SK-N-SH (cell line): ENCODE results near the gene PTK7. TPM values are rescaled to one million over a fixed set of nuclear protein-coding genes. Genes with fewer than 3 reads are reported as not detected.

Source experiments
- CTCF ChIA-PET: fragments of 300-600, 350-600 bp; formaldehyde crosslinking; extraction: SDS; loops from one replicate; lab custom pipeline; 2021; lab: Yijun Ruan, JAX
- POLR2A ChIA-PET: fragments of 350-600 bp; sonication (Branson Sonifier 250); formaldehyde crosslinking; extraction: SDS; loops from one replicate; lab custom pipeline; 2020; ENCODE audit warnings: antibody characterized with exemption, inconsistent platforms; lab: Yijun Ruan, JAX
- DNase-seq: peaks from one replicate; pipeline ENCODE4 v3.0.0; 2012
- H2AFZ ChIP-seq: fragments of 200-600 bp; sonication (generic); 2 replicates; pipeline ENCODE4 v1.8.1; 2016; ENCODE audit warnings: antibody characterized with exemption, mild to moderate bottlenecking, low read depth
- H3F3A ChIP-seq: fragments of 200-600 bp; sonication (generic); replicated peaks from 2 replicates; pipeline ENCODE3; 2016; ENCODE audit warnings: antibody characterized with exemption, mild to moderate bottlenecking; ENCODE audit not compliant: insufficient read depth
- H3K27ac ChIP-seq, 2 experiments: fragments of 200-500 bp in 1 of 2; fragments of 200-600 bp in 1 of 2; sonication (Bioruptor generic) in 1 of 2; sonication (generic), shearing (Covaris generic) in 1 of 2; 2 replicates each; pipeline versions ENCODE4 v1.5.1 to v1.6.1; 2014 to 2016; ENCODE audit warnings: low read depth in 2 of 2, inconsistent platforms in 1 of 2, low read length in 1 of 2, mild to moderate bottlenecking in 1 of 2, mixed read lengths in 1 of 2
- H3K27me3 ChIP-seq: fragments of 200-600 bp; sonication (generic), shearing (Covaris generic); 2 replicates; pipeline ENCODE4 v1.6.1; 2016; ENCODE audit warnings: mixed run types; ENCODE audit not compliant: insufficient read depth
- H3K36me3 ChIP-seq, 2 experiments: fragments of 200-500 bp in 1 of 2; fragments of 200-600 bp in 1 of 2; sonication (Bioruptor generic) in 1 of 2; sonication (generic) in 1 of 2; replicated peaks in 1 of 2; 2 replicates each; pipeline versions ENCODE3 to v1.5.1; 2014 to 2016; ENCODE audit warnings: low read length in 1 of 2, mild to moderate bottlenecking in 1 of 2; ENCODE audit not compliant: insufficient read depth in 2 of 2, control insufficient read depth in 1 of 2
- H3K4me1 ChIP-seq, 2 experiments: fragments of 200-500 bp in 1 of 2; fragments of 200-600 bp in 1 of 2; sonication (Bioruptor generic) in 1 of 2; sonication (generic), shearing (Covaris generic) in 1 of 2; 2 replicates each; pipeline versions ENCODE4 v1.5.1 to v1.6.1; 2014 to 2016; ENCODE audit warnings: low read depth in 1 of 2, low read length in 1 of 2, mixed run types in 1 of 2; ENCODE audit not compliant: insufficient read depth in 2 of 2, control insufficient read depth in 1 of 2
- H3K4me2 ChIP-seq: fragments of 200-600 bp; sonication (generic), shearing (Covaris generic); 2 replicates; pipeline ENCODE4 v1.6.1; 2017; ENCODE audit warnings: mixed run types
- H3K4me3 ChIP-seq, 2 experiments: fragments of 200-500 bp in 1 of 2; fragments of 200-600 bp in 1 of 2; sonication (Bioruptor generic) in 1 of 2; sonication (generic), shearing (Covaris generic) in 1 of 2; 2 replicates each; pipeline versions ENCODE4 v1.5.1 to v1.8.1; 2014 to 2016; ENCODE audit warnings: low read depth in 2 of 2, inconsistent platforms in 1 of 2, low read length in 1 of 2, mild to moderate bottlenecking in 1 of 2, mixed read lengths in 1 of 2, moderate library complexity in 1 of 2
- H3K79me2 ChIP-seq: fragments of 200-600 bp; sonication (generic); 2 replicates; pipeline ENCODE4 v1.8.1; 2017; ENCODE audit warnings: mild to moderate bottlenecking; ENCODE audit not compliant: insufficient read depth
- H3K9ac ChIP-seq: fragments of 200-600 bp; sonication (generic); 2 replicates; pipeline ENCODE4 v1.6.1; 2017; ENCODE audit warnings: mixed run types
- H3K9me2 ChIP-seq: fragments of 200-600 bp; sonication (generic); 2 replicates; pipeline ENCODE4 v1.6.1; 2017; ENCODE audit warnings: mixed run types
- H3K9me3 ChIP-seq: fragments of 200-600 bp; sonication (generic); 2 replicates; pipeline ENCODE4 v1.6.1; 2017; ENCODE audit warnings: mixed run types, mild to moderate bottlenecking, moderate library complexity
- H4K20me1 ChIP-seq: fragments of 200-600 bp; sonication (generic); 2 replicates; pipeline ENCODE4 v1.6.1; 2017; ENCODE audit warnings: mild to moderate bottlenecking, mixed run types; ENCODE audit not compliant: insufficient read depth
- CTCF ChIP-seq: fragments of 200-600 bp; sonication (generic); IDR thresholded peaks from 2 replicates; pipeline ENCODE4 v1.6.1; 2017; ENCODE audit warnings: antibody characterized with exemption, mild to moderate bottlenecking, moderate library complexity
- EZH2phosphoT487 ChIP-seq: fragments of 200-600 bp; sonication (generic); IDR thresholded peaks from 2 replicates; pipeline ENCODE4 v1.6.1; 2017; ENCODE audit warnings: low read depth, mixed run types, mild to moderate bottlenecking, antibody characterized with exemption, moderate library complexity, borderline replicate concordance
- GATA2 ChIP-seq: sonication (generic); formaldehyde crosslinking; IDR thresholded peaks from 2 replicates; pipeline ENCODE4 v1.5.0; 2020; ENCODE audit warnings: mild to moderate bottlenecking, missing genetic modification reagents
- IRF3 ChIP-seq: fragments of 150-350 bp; IDR thresholded peaks from 2 replicates; pipeline ENCODE4 v1.6.1; 2016; ENCODE audit warnings: mild to moderate bottlenecking, low read depth, low read length
- JUND ChIP-seq: IDR thresholded peaks from 2 replicates; pipeline ENCODE4 v1.4.0; 2012
- MEF2A ChIP-seq: IDR thresholded peaks from 2 replicates; pipeline ENCODE4 v1.4.0; 2012; ENCODE audit warnings: low read depth, borderline replicate concordance
- PBX3 ChIP-seq: IDR thresholded peaks from 2 replicates; pipeline ENCODE4; 2012
- POLR2AphosphoS5 ChIP-seq: IDR thresholded peaks from 2 replicates; pipeline ENCODE4 v1.6.1; 2012; ENCODE audit warnings: low read depth, low read length
- RAD21 ChIP-seq: IDR thresholded peaks from 2 replicates; pipeline ENCODE4 v1.6.1; 2012; ENCODE audit warnings: mild to moderate bottlenecking, low read length
- RXRA ChIP-seq: IDR thresholded peaks from 2 replicates; pipeline ENCODE4 v1.4.0; 2012; ENCODE audit warnings: low read depth, mild to moderate bottlenecking, borderline replicate concordance
- SIN3A ChIP-seq: IDR thresholded peaks from 2 replicates; pipeline ENCODE4 v1.6.1; 2012; ENCODE audit warnings: low read depth, mild to moderate bottlenecking, low read length, moderate library complexity, borderline replicate concordance
- SMC3 ChIP-seq: IDR thresholded peaks from 2 replicates; pipeline ENCODE4 v1.6.1; 2012; ENCODE audit warnings: low read depth, low read length, improper control_type of control experiment
- TCF12 ChIP-seq: IDR thresholded peaks from 2 replicates; pipeline ENCODE4 v1.4.0; 2012
- USF2 ChIP-seq: fragments of 150-350 bp; IDR thresholded peaks from 2 replicates; pipeline ENCODE4 v1.6.1; 2017; ENCODE audit warnings: antibody characterized with exemption, low read length, low read depth, borderline replicate concordance
- YY1 ChIP-seq: IDR thresholded peaks from 2 replicates; pipeline ENCODE4 v1.4.0; 2012; ENCODE audit warnings: low read depth, mild to moderate bottlenecking
- ZBTB33 ChIP-seq: IDR thresholded peaks from 2 replicates; pipeline ENCODE4 v1.4.0; 2012; ENCODE audit warnings: low read depth, borderline replicate concordance
- WGBS: methylation state at CpG from one replicate; pipeline ENCODE4 v1.1.6; 2017; ENCODE audit warnings: low lambda C conversion rate; 5-methylcytosine and 5-hydroxymethylcytosine counted together
- polyA plus RNA-seq, 3 experiments: library from polyadenylated mRNA; depleted of rRNA; stranded (reverse); fragments of >200 nt; gene quantifications; 2 replicates each; pipeline ENCODE4 v1.2.3, GENCODE V29; 2012

PTK7 gene
- polyA plus RNA-seq, 1 of the 3 experiments (the other 2 are of a cell fraction), result 105 TPM

GRCh38 chr6:43086022-43086658 lies 10.0 kb downstream of the PTK7 start:
- peaks cover 17 to 24% of the 10 kb centered on the region in 2 experiments; a peak in 3 of 4 replicates for H3K4me1 ChIP-seq
- ChIA-PET POLR2A (interaction anchor here (1.8 kb wide), 1 partner anchor 9 kb away, joined by 6 read pairs; the partner anchor contains the start of gene PTK7), CTCF (interaction anchor here (1.0 to 1.1 kb wide), 2 partner anchors 44 to 58 kb away, joined by 3 read pairs; no protein-coding TSS in a partner anchor)
- H3K4me3 ChIP-seq, result no peak overlapping the region
- H3K36me3 ChIP-seq, result no peaks in the 10 kb centered on the region
- no peaks in the 10 kb centered on the region for H3K9me2 ChIP-seq
- no peak overlapping the region for H3K27ac ChIP-seq
- H3K4me2 ChIP-seq, result no peak overlapping the region
- peaks cover 4% of the 10 kb centered on the region for H3F3A ChIP-seq
- 98% methylated on average over 6 of the region's 8 CpGs for WGBS
- H3K79me2 ChIP-seq, result peaks cover 98% of the 10 kb centered on the region
- no peak overlapping the region for H2AFZ ChIP-seq
- H4K20me1 ChIP-seq, result peaks cover 36% of the 10 kb centered on the region
- no peaks in the 10 kb centered on the region for H3K9me3 ChIP-seq
- TF ChIP-seq MEF2A (no peak), TCF12 (no peak), RAD21 (no peak), POLR2AphosphoS5 (no peak), PBX3 (no peak), SIN3A (no peak), CTCF (no peak), EZH2phosphoT487 (no peak), IRF3 (no peak), ZBTB33 (no peak), JUND (no peak), YY1 (no peak), RXRA (no peak), SMC3 (no peak), USF2 (no peak), GATA2 (CRISPR knock-in tag) (no peak)
- no peak overlapping the region for H3K9ac ChIP-seq
- no peaks in the 10 kb centered on the region for H3K27me3 ChIP-seq
- no peak for DNase-seq
